Measurements from ENCODE around the gene CNTNAP5. TPM values are rescaled to one million over a fixed set of nuclear protein-coding genes. Genes with fewer than 3 reads are reported as not detected.

Gene CNTNAP5
- total RNA-seq, 2 experiments from 2014 or later = not detected

- Mint-ChIP-seq H3K36me3 (ENCODE audit: low read depth) (no peaks in the 10 kb centered on the region), H3K4me3 (no peak overlapping the region), H3K27ac (no peak overlapping the region), H3K27me3 (no peaks in the 10 kb centered on the region), H3K9me3 (no peaks in the 10 kb centered on the region), H3K4me1 (ENCODE audit: low read depth) (no peaks in the 10 kb centered on the region)
- no peak for ATAC-seq
- intact Hi-C loops (cut with micrococcal nuclease) = no loop called here
- TF ChIP-seq CTCF (IDR thresholded peaks at IDR 0.05) = no peak
- ChIA-PET POLR2A (no interaction called here), CTCF (no interaction called here)
- DNase-seq = no peak
Observed at GRCh38 chr2:124835331-124835730, 810.2 kb downstream of the CNTNAP5 start.

GRCh38 chr2:124836416-124836815, 811.3 kb downstream of the CNTNAP5 start:
- no peaks in the 10 kb centered on the region for H3K27me3 Mint-ChIP-seq
- ChIA-PET POLR2A (no interaction called here), CTCF (no interaction called here)
- no peak overlapping the region for H3K27ac Mint-ChIP-seq
- no peaks in the 10 kb centered on the region for H3K4me1 Mint-ChIP-seq (ENCODE audit: low read depth)
- intact Hi-C loops (cut with micrococcal nuclease) = no loop called here
- no peak for ATAC-seq
- DNase-seq = no peak
- no peaks in the 10 kb centered on the region for H3K36me3 Mint-ChIP-seq (ENCODE audit: low read depth)
- peaks cover under 1% of the 10 kb centered on the region for H3K9me3 Mint-ChIP-seq
- no peak overlapping the region for H3K4me3 Mint-ChIP-seq
- TF ChIP-seq CTCF (IDR thresholded peaks at IDR 0.05) = no peak

GRCh38 chr2:124837496-124837895, 812.4 kb downstream of the CNTNAP5 start:
- peaks cover 3% of the 10 kb centered on the region for H3K9me3 Mint-ChIP-seq
- ChIA-PET CTCF (no interaction called here), POLR2A (no interaction called here)
- H3K27ac Mint-ChIP-seq = no peak overlapping the region
- H3K4me1 Mint-ChIP-seq (ENCODE audit: low read depth) = no peaks in the 10 kb centered on the region
- no peak for ATAC-seq
- intact Hi-C loops (cut with micrococcal nuclease) = no loop called here
- no peaks in the 10 kb centered on the region for H3K36me3 Mint-ChIP-seq (ENCODE audit: low read depth)
- no peaks in the 10 kb centered on the region for H3K27me3 Mint-ChIP-seq
- no peak overlapping the region for H3K4me3 Mint-ChIP-seq
- no peak for DNase-seq
- no peak for TF ChIP-seq CTCF (IDR thresholded peaks at IDR 0.05)

GRCh38 chr2:124838406-124838805, 813.3 kb downstream of the CNTNAP5 start:
- Mint-ChIP-seq H3K36me3 (ENCODE audit: low read depth) (no peaks in the 10 kb centered on the region), H3K27me3 (no peaks in the 10 kb centered on the region), H3K4me1 (ENCODE audit: low read depth) (no peaks in the 10 kb centered on the region), H3K4me3 (no peak overlapping the region), H3K9me3 (peaks cover 3% of the 10 kb centered on the region), H3K27ac (no peak overlapping the region)
- DNase-seq = no peak
- no peak for TF ChIP-seq CTCF (IDR thresholded peaks at IDR 0.05)
- ATAC-seq = no peak
- ChIA-PET POLR2A (no interaction called here), CTCF (no interaction called here)
- intact Hi-C loops (cut with micrococcal nuclease) = no loop called here

GRCh38 chr2:124867247-124867646, 842.2 kb downstream of the CNTNAP5 start:
- TF ChIP-seq CTCF (IDR thresholded peaks at IDR 0.05) = no peak
- DNase-seq (no peak), ATAC-seq (no peak)
- intact Hi-C loops (cut with micrococcal nuclease) = no loop called here
- CTCF ChIA-PET = no interaction called here
- no peak overlapping the region for H3K4me3 Mint-ChIP-seq
- POLR2A ChIA-PET = no interaction called here
- H3K27me3 Mint-ChIP-seq = no peaks in the 10 kb centered on the region
- H3K36me3 Mint-ChIP-seq (ENCODE audit: low read depth) = no peaks in the 10 kb centered on the region
- H3K27ac Mint-ChIP-seq = no peak overlapping the region
- no peaks in the 10 kb centered on the region for H3K4me1 Mint-ChIP-seq (ENCODE audit: low read depth)
- H3K9me3 Mint-ChIP-seq = peaks cover 1% of the 10 kb centered on the region

All from activated CD8-positive, alpha-beta T cell treated with anti-CD3 and anti-CD28 coated beads for 36 hours (primary cell).